Large intestine (tissue), 1 donor: ENCODE data around the gene RAD51D. TPM values are rescaled to one million over a fixed set of nuclear protein-coding genes. Genes with fewer than 3 reads are reported as not detected.

Experiments used
- polyA plus RNA-seq: library from polyadenylated mRNA; unstranded; fragments of 120-200 nt; gene quantifications from one replicate; pipeline ENCODE4 v1.2.1, GENCODE V29; 2013

Gene RAD51D
- polyA plus RNA-seq, 1 donor: 14.4 TPM

Other genes with a start within 250 kb of the RAD51D start
- gene CCT6B, start 158.4 kb downstream of the RAD51D start, polyA plus RNA-seq: 2.8 TPM
- gene ZNF830, start 158.3 kb downstream of the RAD51D start, polyA plus RNA-seq: 18.4 TPM
- 24.8 TPM for gene LIG3, start 139.3 kb downstream of the RAD51D start, polyA plus RNA-seq
- gene RFFL, start 56.2 kb downstream of the RAD51D start, polyA plus RNA-seq: 31.1 TPM
- gene FNDC8, start 1.8 kb upstream of the RAD51D start, polyA plus RNA-seq: 0.07 TPM
- 14.1 TPM for gene NLE1, start 22.4 kb upstream of the RAD51D start, polyA plus RNA-seq
- 0.28 TPM for gene UNC45B, start 28.0 kb upstream of the RAD51D start, polyA plus RNA-seq
- not detected for gene SLC35G3, start 74.5 kb upstream of the RAD51D start, polyA plus RNA-seq
- gene SLFN5, start 123.2 kb upstream of the RAD51D start, polyA plus RNA-seq: 4.7 TPM